Stomach (tissue), 9 donors: ENCODE measurements around the gene PTPN14. TPM values are rescaled to one million over a fixed set of nuclear protein-coding genes. Genes with fewer than 3 reads are reported as not detected.

Source experiments
- DNase-seq, 2 donors: peaks; one replicate each; pipeline versions ENCODE4 v3.0.0 to v3.0.0-alpha.2; 2013 to 2019
- H3K27ac ChIP-seq, 5 donors: fragments of 200-600 bp in 4 of 5; sonication (generic) in 4 of 5; one replicate each; pipeline ENCODE4 v1.5.1; 2013 to 2019; ENCODE audit warnings: mild to moderate bottlenecking in 1 of 5, moderate library complexity in 1 of 5
- H3K27me3 ChIP-seq, 3 donors: fragments of 200-600 bp; sonication (generic); one replicate each; pipeline ENCODE4 v1.5.1; 2017 to 2019; ENCODE audit warnings: mixed run types in 1 of 3
- H3K36me3 ChIP-seq, 4 donors: fragments of 200-600 bp; sonication (generic); 1 replicate in 3 of 4; 2 replicates in 1 of 4; pipeline ENCODE4 v1.5.1; 2016 to 2019
- H3K4me1 ChIP-seq, 4 donors: fragments of 200-600 bp; sonication (generic); one replicate each; pipeline ENCODE4 v1.5.1; 2016 to 2019
- H3K4me3 ChIP-seq, 4 donors: fragments of 200-600 bp; sonication (generic) in 3 of 4; one replicate each; pipeline ENCODE4 v1.5.1; 2016 to 2019; ENCODE audit warnings: mild to moderate bottlenecking in 1 of 4
- H3K9me3 ChIP-seq, 4 donors: fragments of 200-600 bp; sonication (generic); one replicate each; pipeline ENCODE4 v1.5.1; 2016 to 2019
- CTCF ChIP-seq, 7 experiments: fragments of 450-650 bp in 4 of 7; fragments of 200-600 bp in 3 of 7; sonication (generic) in 3 of 7; IDR thresholded peaks; one replicate each; pipeline ENCODE4 v1.5.1; 2016 to 2019; ENCODE audit warnings: antibody characterized with exemption in 7 of 7, control low read depth in 2 of 7, mild to moderate bottlenecking in 1 of 7
- EP300 ChIP-seq: sonication (generic); formaldehyde crosslinking; IDR thresholded peaks from one replicate; pipeline ENCODE4 v1.6.1; 2017; ENCODE audit warnings: antibody characterized with exemption
- POLR2A ChIP-seq, 4 donors: fragments of 450-650 bp; IDR thresholded peaks; one replicate each; pipeline ENCODE4 v1.6.1; 2016; ENCODE audit warnings: antibody characterized with exemption in 4 of 4, control low read depth in 2 of 4, mild to moderate bottlenecking in 1 of 4, moderate library complexity in 1 of 4
- POLR2AphosphoS5 ChIP-seq, 3 donors: sonication (generic); formaldehyde crosslinking; IDR thresholded peaks; one replicate each; pipeline ENCODE4 v1.6.1; 2016; ENCODE audit warnings: antibody characterized with exemption in 3 of 3
- WGBS, 5 donors: extraction: QIAGEN DNeasy Blood & Tissue Kit in 3 of 5; methylation state at CpG; one replicate each; pipeline versions ENCODE4 v1.1.5 to v1.1.7; 2013 to 2018; 5-methylcytosine and 5-hydroxymethylcytosine counted together
- intact Hi-C: fragments of 100-400 bp; cut with DNase I; formaldehyde crosslinking; loops from one replicate; pipeline ENCODE4 v1.15.1; 2023; ENCODE audit warnings: low total_unique reads
- polyA plus RNA-seq, 3 donors: library from polyadenylated mRNA; stranded (reverse); fragments of 200-250 nt; gene quantifications; one replicate each; pipeline ENCODE4 v1.2.3, GENCODE V29; 2013
- total RNA-seq, 5 donors: library from RNA; depleted of rRNA; stranded (reverse); fragments of >200 nt; gene quantifications; one replicate each; pipeline versions ENCODE4 v1.1.0 to v1.2.3, GENCODE V29; 2014 to 2016
- donor health status: healthy with polysubstance abuse.
- donor health status: Bipolar disorder and iron deficiency.
- donor health status: healthy.

PTPN14 gene
- total and polyA plus RNA-seq, 8 donors = 1.7 to 44.6 (median 9.8) TPM

- Histone ChIP-seq H3K27ac (no peak overlapping the region), H3K4me1 (peaks cover 26 to 80% (median 55%) of the 10 kb centered on the region in 4 donors), H3K4me3 (no peak overlapping the region), H3K27me3 (peaks cover 0 to 1% (median 0%) of the 10 kb centered on the region in 3 donors), H3K9me3 (no peaks in the 10 kb centered on the region), H3K36me3 (no peaks in the 10 kb centered on the region)
- intact Hi-C loops = no loop called here
- 45 to 53% (median 48%) methylated on average over 2 of the region's 2 CpGs for WGBS, 5 donors
- TF ChIP-seq CTCF (IDR thresholded peaks at IDR 0.05) = no peak
- TF ChIP-seq POLR2A (IDR thresholded peaks at IDR 0.05) = no peak
- TF ChIP-seq EP300 = no peak
- TF ChIP-seq POLR2AphosphoS5 (IDR thresholded peaks at IDR 0.05) = no peak
- no peak for DNase-seq
Observed at GRCh38 chr1:214545293-214545692, 6.1 kb downstream of the PTPN14 start.

- 83 to 93% (median 92%) methylated on average over 1 of the region's 1 CpG for WGBS, 5 donors
- intact Hi-C loops = no loop called here
- Histone ChIP-seq H3K27me3 (no peaks in the 10 kb centered on the region), H3K4me3 (no peak overlapping the region), H3K36me3 (no peaks in the 10 kb centered on the region), H3K27ac (no peak overlapping the region), H3K9me3 (no peaks in the 10 kb centered on the region), H3K4me1 (peaks cover 21 to 80% (median 53%) of the 10 kb centered on the region in 4 donors)
- DNase-seq = no peak
- no peak for TF ChIP-seq EP300
- TF ChIP-seq CTCF (IDR thresholded peaks at IDR 0.05) = no peak
- no peak for TF ChIP-seq POLR2AphosphoS5 (IDR thresholded peaks at IDR 0.05)
- no peak for TF ChIP-seq POLR2A (IDR thresholded peaks at IDR 0.05)
Observed at GRCh38 chr1:214544791-214545190, 6.6 kb downstream of the PTPN14 start.

GRCh38 chr1:214542275-214543199, 8.9 kb downstream of the PTPN14 start:
- TF ChIP-seq POLR2A (IDR thresholded peaks at IDR 0.05) (no peak), CTCF (IDR thresholded peaks at IDR 0.05) (no peak), POLR2AphosphoS5 (IDR thresholded peaks at IDR 0.05) (no peak), EP300 (no peak)
- no peaks in the 10 kb centered on the region for H3K36me3 ChIP-seq
- no peak for DNase-seq
- H3K4me3 ChIP-seq = no peak overlapping the region
- H3K27me3 ChIP-seq = no peaks in the 10 kb centered on the region
- H3K27ac ChIP-seq = peak overlapping the region in 2 of 5 donors; percentile 32 to 50
- H3K4me1 ChIP-seq = peaks cover 16 to 80% (median 44%) of the 10 kb centered on the region in 4 donors
- intact Hi-C loops = no loop called here
- no peaks in the 10 kb centered on the region for H3K9me3 ChIP-seq
- WGBS, 5 donors = 67 to 84% (median 81%) methylated on average over 11 of the region's 11 CpGs

- DNase-seq = no peak
Observed at GRCh38 chr1:214541693-214542092, 9.7 kb downstream of the PTPN14 start.

More at GRCh38 chr1:214541693-214542092, 9.7 kb downstream of the PTPN14 start:
- H3K9me3 ChIP-seq = no peaks in the 10 kb centered on the region
- intact Hi-C loops = no loop called here
- H3K36me3 ChIP-seq = no peaks in the 10 kb centered on the region
- H3K4me3 ChIP-seq = no peak overlapping the region
- WGBS, 5 donors = 28 to 44% (median 38%) methylated on average over 2 of the region's 2 CpGs
- H3K4me1 ChIP-seq = peaks cover 11 to 80% (median 45%) of the 10 kb centered on the region in 4 donors
- H3K27ac ChIP-seq = peak overlapping the region in 2 of 5 donors; percentile 32 to 37
- no peak for TF ChIP-seq POLR2AphosphoS5 (IDR thresholded peaks at IDR 0.05)
- no peaks in the 10 kb centered on the region for H3K27me3 ChIP-seq
